ENCODE measurements around the gene STMN3. TPM values are rescaled to one million over a fixed set of nuclear protein-coding genes. Genes with fewer than 3 reads are reported as not detected.
A peak's percentile ranks its signal among the peaks of the same experiment; 100 is the strongest.

Gene STMN3
- total and polyA plus RNA-seq, 10 of the 15 experiments (the other 5 are each of a cell fraction or from before 2014, with no cell fraction given), result 0.09 to 3.6 (median 1.4) TPM; not detected in 1

DNA sequence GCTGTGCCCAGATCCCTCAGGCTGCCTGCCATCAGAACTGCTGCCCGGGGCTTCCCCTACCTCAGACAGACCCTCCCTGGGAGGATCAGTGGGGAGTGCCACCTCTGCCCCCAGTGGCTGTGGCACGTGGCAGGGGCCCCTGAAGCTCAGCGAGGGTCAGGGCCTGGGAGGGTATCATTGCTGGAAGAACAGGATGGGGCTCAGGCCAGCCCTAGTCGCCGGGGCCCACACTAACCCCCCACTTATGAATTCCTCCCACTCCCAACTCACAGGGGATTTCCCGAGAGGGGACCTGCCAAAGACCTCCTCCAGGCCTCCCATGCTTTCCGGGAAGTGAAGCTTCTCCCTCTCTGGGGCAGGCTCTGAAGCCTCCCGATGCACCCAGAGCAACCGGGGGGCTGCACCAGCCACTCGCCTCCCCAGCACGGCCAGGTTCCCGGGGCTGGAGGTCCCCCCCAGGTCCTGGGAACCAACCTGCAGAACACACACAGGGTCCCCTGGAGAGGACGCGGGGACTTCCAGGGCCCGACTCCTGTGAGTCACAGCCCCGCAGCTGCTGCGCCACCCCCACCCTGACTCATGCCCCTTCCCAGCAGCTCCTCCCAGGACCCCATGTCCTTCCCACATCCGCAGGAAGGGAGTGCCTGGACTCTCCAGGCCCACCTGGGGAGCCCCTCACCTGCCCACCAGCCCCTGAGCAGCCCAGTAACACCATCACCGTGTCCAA lies 45.7 kb upstream of the STMN3 start (continued):
- TF ChIP-seq KLF5 (IDR thresholded peaks at IDR 0.05; ENCODE audit: partially characterized antibody) (no peak), EZH2 (IDR thresholded peaks at IDR 0.05; ENCODE audit: borderline replicate concordance, control insufficient read depth, low read depth, low read length) (no peak), SMARCA5 (IDR thresholded peaks at IDR 0.05) (0 out of 2 replicates have a peak, but pooled peaks have one; percentile 6), FOS (IDR thresholded peaks at IDR 0.05; ENCODE audit: borderline replicate concordance, extremely low read depth, insufficient read length) (no peak), CHD2 (IDR thresholded peaks at IDR 0.05; ENCODE audit: borderline replicate concordance, low read depth, low read length) (0 out of 2 replicates have a peak, but pooled peaks have one; percentile 42), GATAD2B (conservative IDR thresholded peaks at IDR 0.05; ENCODE audit: low read depth) (peak; percentile 39; the same call in 1 of the 2 replicates), POLR2AphosphoS5 (IDR thresholded peaks at IDR 0.05; ENCODE audit: low read length) (no peak), RELA (IDR thresholded peaks at IDR 0.05; ENCODE audit: borderline replicate concordance, partially characterized antibody) (peak; percentile 90), PAX5 (IDR thresholded peaks at IDR 0.05; ENCODE audit: borderline replicate concordance, low read depth, low read length) (no peak; the same call in 1 of the 2 replicates), NFIC (IDR thresholded peaks at IDR 0.05; ENCODE audit: low read depth, low read length) (no peak; the same call in 1 of the 2 replicates), GABPA (IDR thresholded peaks at IDR 0.05; ENCODE audit: low read depth) (no peak), TCF12 (IDR thresholded peaks at IDR 0.05; ENCODE audit: low read depth, low read length) (peak; percentile 94)
- TF ChIP-seq, protein P1, sequence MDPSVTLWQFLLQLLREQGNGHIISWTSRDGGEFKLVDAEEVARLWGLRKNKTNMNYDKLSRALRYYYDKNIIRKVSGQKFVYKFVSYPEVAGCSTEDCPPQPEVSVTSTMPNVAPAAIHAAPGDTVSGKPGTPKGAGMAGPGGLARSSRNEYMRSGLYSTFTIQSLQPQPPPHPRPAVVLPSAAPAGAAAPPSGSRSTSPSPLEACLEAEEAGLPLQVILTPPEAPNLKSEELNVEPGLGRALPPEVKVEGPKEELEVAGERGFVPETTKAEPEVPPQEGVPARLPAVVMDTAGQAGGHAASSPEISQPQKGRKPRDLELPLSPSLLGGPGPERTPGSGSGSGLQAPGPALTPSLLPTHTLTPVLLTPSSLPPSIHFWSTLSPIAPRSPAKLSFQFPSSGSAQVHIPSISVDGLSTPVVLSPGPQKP (IDR thresholded peaks at IDR 0.05; ENCODE audit: low read depth, low read length), result no peak
- TF ChIP-seq, protein P2, sequence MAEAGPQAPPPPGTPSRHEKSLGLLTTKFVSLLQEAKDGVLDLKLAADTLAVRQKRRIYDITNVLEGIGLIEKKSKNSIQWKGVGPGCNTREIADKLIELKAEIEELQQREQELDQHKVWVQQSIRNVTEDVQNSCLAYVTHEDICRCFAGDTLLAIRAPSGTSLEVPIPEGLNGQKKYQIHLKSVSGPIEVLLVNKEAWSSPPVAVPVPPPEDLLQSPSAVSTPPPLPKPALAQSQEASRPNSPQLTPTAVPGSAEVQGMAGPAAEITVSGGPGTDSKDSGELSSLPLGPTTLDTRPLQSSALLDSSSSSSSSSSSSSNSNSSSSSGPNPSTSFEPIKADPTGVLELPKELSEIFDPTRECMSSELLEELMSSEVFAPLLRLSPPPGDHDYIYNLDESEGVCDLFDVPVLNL (IDR thresholded peaks at IDR 0.05; ENCODE audit: low read depth, low read length), result no peak
- TF ChIP-seq, protein P3, sequence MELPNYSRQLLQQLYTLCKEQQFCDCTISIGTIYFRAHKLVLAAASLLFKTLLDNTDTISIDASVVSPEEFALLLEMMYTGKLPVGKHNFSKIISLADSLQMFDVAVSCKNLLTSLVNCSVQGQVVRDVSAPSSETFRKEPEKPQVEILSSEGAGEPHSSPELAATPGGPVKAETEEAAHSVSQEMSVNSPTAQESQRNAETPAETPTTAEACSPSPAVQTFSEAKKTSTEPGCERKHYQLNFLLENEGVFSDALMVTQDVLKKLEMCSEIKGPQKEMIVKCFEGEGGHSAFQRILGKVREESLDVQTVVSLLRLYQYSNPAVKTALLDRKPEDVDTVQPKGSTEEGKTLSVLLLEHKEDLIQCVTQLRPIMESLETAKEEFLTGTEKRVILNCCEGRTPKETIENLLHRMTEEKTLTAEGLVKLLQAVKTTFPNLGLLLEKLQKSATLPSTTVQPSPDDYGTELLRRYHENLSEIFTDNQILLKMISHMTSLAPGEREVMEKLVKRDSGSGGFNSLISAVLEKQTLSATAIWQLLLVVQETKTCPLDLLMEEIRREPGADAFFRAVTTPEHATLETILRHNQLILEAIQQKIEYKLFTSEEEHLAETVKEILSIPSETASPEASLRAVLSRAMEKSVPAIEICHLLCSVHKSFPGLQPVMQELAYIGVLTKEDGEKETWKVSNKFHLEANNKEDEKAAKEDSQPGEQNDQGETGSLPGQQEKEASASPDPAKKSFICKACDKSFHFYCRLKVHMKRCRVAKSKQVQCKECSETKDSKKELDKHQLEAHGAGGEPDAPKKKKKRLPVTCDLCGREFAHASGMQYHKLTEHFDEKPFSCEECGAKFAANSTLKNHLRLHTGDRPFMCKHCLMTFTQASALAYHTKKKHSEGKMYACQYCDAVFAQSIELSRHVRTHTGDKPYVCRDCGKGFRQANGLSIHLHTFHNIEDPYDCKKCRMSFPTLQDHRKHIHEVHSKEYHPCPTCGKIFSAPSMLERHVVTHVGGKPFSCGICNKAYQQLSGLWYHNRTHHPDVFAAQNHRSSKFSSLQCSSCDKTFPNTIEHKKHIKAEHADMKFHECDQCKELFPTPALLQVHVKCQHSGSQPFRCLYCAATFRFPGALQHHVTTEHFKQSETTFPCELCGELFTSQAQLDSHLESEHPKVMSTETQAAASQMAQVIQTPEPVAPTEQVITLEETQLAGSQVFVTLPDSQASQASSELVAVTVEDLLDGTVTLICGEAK (IDR thresholded peaks at IDR 0.05; ENCODE audit: borderline replicate concordance), result no peak
- TF ChIP-seq, protein P4, sequence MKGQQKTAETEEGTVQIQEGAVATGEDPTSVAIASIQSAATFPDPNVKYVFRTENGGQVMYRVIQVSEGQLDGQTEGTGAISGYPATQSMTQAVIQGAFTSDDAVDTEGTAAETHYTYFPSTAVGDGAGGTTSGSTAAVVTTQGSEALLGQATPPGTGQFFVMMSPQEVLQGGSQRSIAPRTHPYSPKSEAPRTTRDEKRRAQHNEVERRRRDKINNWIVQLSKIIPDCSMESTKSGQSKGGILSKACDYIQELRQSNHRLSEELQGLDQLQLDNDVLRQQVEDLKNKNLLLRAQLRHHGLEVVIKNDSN (IDR thresholded peaks at IDR 0.05; ENCODE audit: borderline replicate concordance, extremely low read length, insufficient read depth, low read depth, low read length), result no peak
- TF ChIP-seq, protein P5, sequence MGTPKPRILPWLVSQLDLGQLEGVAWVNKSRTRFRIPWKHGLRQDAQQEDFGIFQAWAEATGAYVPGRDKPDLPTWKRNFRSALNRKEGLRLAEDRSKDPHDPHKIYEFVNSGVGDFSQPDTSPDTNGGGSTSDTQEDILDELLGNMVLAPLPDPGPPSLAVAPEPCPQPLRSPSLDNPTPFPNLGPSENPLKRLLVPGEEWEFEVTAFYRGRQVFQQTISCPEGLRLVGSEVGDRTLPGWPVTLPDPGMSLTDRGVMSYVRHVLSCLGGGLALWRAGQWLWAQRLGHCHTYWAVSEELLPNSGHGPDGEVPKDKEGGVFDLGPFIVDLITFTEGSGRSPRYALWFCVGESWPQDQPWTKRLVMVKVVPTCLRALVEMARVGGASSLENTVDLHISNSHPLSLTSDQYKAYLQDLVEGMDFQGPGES (IDR thresholded peaks at IDR 0.05), result no peak
